Thyroid gland (tissue), 4 donors: ENCODE measurements around the gene B3GNT5.

ENCODE experiments used
- CTCF ChIP-seq, 6 experiments: fragments of 200-600 bp in 3 of 6; fragments of 450-650 bp in 3 of 6; sonication (generic) in 3 of 6; IDR thresholded peaks; one replicate each; pipeline ENCODE4 v1.5.1; 2016 to 2019; ENCODE audit warnings: antibody characterized with exemption in 6 of 6, mild to moderate bottlenecking in 2 of 6, inconsistent platforms in 1 of 6, moderate library complexity in 1 of 6
- POLR2A ChIP-seq, 2 donors: fragments of 450-650 bp; IDR thresholded peaks; one replicate each; pipeline ENCODE4 v1.6.1; 2017; ENCODE audit warnings: antibody characterized with exemption in 2 of 2, mild to moderate bottlenecking in 2 of 2, moderate library complexity in 1 of 2

- TF ChIP-seq CTCF (IDR thresholded peaks at IDR 0.05) (no peak), POLR2A (IDR thresholded peaks at IDR 0.05) (no peak)
These were observed 31.5 kb downstream of the B3GNT5 start for GRCh38 chr3:183284570-183284969.
